NCI-H82 (cell line): ENCODE results near the gene RIPOR3.

Experiments
- DNase-seq: peaks from one replicate; lab custom pipeline; 2025; lab: John Stamatoyannopoulos, UW

Gene RIPOR3, protein sequence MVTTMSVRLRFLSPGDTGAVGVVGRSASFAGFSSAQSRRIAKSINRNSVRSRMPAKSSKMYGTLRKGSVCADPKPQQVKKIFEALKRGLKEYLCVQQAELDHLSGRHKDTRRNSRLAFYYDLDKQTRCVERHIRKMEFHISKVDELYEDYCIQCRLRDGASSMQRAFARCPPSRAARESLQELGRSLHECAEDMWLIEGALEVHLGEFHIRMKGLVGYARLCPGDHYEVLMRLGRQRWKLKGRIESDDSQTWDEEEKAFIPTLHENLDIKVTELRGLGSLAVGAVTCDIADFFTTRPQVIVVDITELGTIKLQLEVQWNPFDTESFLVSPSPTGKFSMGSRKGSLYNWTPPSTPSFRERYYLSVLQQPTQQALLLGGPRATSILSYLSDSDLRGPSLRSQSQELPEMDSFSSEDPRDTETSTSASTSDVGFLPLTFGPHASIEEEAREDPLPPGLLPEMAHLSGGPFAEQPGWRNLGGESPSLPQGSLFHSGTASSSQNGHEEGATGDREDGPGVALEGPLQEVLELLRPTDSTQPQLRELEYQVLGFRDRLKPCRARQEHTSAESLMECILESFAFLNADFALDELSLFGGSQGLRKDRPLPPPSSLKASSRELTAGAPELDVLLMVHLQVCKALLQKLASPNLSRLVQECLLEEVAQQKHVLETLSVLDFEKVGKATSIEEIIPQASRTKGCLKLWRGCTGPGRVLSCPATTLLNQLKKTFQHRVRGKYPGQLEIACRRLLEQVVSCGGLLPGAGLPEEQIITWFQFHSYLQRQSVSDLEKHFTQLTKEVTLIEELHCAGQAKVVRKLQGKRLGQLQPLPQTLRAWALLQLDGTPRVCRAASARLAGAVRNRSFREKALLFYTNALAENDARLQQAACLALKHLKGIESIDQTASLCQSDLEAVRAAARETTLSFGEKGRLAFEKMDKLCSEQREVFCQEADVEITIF

DNA sequence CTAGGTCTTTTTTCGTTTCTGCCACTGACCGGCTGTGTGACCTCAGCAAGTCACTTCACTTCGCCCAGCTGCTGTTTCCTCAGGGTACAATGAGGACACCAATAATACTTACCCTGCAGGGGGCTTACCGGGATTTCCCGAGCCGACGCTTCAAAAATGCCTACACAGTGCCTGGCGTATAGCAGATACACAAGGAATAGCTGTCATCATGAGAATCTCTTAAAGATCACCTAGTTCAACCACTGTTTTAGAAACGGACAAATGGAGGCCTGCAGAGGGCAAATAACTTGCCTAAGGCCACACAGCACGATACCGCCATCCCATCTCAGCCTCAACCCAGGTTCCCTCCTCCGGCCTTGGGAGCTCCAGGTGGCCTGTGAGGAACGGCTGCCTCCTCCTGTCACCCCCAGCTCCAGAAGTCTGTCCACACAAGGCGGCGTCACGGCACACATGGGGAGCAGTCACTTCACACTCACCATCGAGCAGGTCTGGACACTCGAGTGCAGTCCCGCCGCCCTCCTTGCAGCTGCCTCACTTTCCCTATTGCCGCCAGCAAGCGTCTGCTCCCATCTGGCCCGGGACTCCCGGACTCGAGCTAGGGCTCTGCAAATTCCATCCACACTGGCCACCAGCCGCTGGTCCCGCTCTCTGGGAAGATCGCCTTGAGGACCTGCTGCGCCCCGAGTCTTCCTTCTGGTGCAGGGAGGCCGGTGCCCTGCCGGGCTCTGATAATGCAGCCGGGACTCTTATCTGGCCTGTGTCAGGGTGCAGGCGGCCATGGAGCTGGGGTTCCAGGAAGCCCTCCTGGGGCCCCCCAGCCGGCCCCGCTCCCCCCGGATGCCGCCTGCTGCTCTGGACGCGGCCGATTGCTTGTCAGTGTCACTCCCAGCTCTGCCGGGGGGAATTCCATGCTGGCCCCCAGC lies at the start of gene RIPOR3:
RIPOR3 (minus strand) TSS at position 893 of the 923 bp plus-strand sequence; CDS start at position 479, 414 bp downstream.
- DNase-seq = peak; percentile 34

DNA sequence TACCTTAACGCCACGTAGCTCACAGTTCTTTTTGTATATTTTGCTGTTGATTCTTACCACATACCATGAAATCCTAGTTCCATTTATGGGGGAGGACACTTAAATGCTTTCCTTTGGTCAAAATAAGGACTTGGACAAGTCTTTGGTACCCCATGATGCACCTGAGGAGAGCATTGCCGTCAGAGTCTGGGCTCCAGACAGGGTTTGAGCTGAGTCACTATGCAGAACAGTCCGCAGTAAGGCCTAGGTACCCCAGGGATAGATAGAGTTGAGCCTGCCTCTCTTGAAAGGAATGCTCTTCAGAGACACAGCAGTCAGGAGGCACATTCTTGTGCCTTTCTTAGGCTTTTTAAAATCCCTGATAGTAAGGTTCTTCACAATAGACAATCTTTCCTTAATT lies 46.0 kb upstream of the RIPOR3 start:
- peak; percentile 18 for DNase-seq

DNA sequence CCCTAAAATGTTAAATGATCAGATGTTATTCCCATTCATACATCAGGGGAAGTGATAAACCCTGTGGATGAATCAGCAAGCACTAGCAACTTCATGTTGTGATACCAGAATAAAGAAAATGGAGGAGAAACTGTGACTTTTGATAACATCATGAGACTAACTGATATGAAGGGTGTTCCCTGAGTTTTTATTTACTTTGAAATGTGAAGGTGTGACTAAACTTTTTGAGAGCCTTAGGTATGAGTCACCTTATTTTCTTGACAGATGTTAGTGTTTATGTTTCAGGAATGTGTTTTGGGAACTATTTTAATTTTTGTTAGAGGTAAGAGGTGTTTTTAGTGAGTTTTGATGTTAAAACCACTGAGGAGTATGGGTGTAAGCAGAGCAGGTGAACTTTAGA lies 44.5 kb upstream of the RIPOR3 start:
- DNase-seq = no peak

DNA sequence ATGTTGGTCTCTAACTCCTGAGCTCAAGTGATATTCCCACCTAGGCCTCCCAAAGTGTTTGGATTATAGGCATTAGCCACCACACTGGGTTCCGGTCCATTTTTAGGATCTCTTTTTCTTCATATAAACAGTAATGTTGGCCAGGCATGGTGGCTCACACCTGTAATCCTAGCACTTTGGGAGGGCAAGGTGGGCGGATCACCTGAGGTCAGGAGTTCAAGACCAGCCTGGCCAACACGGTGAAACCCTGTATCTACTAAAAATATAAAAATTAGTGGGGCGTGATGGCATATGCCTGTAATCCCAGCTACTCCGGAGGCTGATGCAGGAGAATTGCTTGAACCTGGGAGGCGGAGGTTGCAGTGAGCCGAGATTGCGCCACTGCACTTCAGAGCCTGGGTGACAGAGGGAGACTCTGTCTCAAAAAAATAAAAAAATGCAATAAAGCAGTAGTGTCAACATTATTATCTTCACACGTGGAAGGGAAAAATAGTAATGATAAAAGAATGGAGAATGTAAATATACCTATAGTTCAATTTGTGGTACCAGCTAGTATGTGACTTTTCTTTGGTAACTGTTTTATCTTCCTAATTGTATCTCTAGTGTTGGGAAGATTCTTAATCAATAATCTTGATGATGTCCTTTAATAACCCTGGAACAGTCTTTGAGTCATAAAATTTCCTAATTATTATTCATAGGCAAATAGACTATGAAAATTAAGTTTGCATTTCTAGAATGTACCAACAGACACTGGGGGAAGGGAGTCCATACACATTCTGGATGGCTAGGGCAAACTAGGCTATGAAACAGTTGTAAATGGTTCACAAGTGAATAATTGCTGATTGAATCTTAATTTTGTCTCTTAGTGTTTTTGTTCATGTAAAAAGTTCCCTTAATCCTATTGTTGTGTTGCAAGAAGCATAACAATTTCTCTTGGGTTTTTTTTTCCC lies 43.7 kb upstream of the RIPOR3 start:
- DNase-seq = no peak

DNA sequence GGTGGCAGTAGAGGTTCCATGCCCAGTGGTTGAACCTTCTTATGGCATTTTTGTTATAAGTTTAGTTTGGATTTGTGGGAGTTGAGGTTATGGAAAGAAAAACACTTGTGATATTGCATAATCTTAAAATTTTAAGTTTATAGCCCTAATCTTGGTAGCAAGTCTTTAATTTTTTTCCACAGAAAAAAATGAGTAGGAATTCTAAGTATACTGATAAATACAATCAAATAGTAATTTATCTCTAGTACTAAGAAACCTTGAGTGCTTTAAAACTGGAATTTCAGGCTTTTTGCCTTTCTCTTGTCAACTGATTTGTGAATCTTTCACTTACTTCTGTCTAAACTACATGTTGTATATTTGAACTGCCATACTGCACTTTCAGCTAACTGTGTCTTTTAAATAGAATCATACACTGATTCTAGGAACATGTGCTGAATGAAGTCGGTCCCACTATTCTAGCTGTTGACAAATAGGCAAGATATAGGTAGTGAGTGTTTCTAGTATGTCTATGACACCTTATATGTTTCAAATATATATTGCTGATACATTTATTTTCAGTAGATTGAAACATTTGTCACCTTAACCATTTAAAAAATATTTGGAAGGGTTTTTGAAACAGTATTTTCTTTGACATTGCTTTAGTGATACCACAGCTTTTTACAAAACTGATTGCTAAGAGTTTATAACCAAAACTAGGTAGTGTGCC lies 42.5 kb upstream of the RIPOR3 start:
- DNase-seq = no peak

DNA sequence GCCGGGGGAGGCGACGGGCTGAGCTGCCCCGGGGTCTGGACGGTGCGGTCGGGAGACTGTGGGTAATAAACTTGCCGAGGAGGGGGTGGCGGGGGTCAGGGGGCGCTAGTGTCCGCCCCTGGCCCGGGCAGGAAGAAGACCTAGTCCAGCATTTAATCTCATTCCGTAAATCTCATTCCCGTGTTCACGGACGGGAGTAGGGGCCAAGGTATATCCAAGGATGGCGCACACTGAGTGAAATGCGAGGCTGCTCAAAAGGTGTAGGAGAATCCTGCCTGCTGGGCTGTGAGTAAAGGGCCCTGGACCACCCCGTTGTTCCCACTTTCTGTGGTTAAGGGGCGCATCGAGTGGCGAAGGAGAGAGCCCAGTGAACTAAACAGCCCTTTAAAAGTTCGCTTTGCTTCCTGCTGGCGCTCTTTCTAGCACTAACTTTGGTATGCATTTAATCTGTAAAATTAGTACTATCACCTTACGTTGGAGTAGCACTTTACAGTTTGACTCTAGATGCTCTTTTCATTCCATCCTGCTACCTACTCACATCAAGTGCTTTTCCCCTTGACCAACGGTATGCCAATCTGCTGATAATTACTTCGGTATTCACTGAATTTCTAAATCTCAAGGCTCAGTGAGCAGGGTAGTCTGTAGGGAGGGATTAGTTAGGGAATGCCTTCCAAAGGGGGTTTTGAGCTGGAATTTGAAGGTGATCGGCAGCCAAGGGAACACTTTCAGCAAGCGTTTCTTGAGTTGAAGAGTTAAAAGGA lies 40.8 kb upstream of the RIPOR3 start:
- peak; percentile 78 for DNase-seq

DNA sequence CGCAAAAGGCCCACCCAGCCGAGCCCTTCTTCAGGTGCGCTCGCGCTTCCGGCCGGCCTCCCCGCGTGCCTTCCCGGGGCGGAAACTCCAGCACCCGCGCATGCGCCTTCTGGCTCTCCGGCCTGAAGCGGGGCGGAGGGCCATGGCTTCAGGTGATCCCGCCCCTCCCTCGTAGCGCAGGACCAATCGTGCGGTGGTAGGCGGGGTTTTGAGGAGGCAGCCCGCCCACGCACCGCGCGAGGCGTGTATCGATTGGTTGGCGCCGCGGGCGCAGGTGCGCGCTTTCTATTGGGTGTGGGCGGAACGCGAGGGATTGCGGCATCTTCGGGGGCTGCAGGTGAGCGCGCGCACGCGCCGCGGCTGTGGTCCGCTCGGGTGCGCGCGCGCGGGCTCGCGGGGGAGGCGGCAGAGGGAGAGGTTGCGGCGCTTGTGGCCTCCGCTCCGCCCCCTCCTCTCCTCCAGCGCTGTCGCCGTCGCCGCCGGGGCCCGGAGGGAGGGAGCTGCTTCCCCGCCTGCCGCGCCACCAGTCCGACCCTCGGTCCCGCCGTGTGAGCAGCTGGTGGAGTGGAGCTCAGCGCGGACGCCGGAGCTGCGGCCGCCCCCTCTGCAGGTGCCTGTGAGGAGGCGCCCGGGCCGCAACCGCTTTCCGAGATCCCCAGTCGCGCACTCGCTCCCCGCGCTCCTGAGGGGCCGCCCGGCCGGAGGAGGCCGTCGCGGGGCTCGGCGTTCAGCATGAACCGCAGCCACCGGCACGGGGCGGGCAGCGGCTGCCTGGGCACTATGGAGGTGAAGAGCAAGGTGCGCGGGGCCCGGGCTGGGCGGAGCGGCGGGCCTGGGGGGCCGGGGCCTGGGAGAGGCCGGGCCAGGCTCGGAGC lies 40.0 kb upstream of the RIPOR3 start, which contains the start of gene PARD6B:
PARD6B (plus strand) TSS at position 526 of the 875 bp plus-strand sequence; CDS start at position 733, 207 bp downstream.
- DNase-seq = peak; percentile 100

DNA sequence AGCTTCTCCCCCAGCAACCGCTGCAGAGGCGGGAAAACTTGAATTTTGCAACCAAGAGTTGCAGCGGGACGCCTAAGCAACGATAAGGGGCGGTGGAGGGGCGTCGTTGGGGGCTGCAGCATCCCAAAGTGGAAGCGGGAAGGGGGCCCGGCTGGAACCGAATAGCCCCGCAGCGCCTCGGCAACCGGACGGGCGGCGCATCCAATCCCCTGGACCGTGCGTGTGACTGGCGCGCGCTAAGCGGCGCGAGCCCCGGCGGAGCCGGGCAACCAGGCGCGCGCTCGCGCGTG lies 39.4 kb upstream of the RIPOR3 start:
- no peak for DNase-seq

DNA sequence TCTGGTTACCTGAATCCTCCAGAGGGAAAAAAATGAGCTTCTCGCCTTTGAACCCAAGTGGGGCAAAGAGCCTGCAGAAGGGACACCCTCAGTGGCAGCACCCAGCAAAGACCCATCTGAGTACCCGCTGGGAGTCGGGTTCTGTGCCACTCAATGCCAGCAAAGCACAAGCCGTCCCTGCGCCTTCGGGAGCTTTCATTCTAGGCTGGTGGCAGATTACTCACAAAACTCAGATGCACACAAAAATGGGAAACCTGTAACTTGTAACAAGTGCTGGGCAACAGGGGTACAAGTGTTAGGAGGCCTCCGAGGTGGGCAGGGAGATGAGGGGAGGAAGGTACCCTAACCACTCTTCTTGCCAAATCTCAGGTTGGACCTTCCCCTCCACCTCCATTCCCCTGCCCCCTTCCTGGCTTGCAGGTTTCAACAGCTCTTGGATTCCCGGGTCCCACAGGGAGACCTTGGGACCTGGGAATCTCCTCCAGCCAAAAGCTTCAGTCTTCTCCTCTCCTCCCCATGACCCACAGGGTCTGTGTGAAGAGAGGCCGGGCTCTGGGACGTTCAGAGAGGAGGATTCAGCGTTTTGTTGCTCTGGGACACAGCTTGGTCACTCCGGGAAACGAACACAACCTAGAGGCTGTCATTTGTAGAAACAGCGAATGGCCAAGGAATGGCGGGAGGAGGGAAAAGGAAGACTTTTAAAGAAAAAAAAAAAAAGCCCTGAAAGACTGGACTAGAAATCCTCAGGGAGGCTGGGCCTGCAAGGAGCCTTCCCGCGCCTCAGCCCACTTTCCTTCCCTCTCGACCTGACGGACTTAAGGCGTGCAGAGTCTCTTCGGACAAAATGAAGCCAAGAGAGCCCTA lies 38.8 kb upstream of the RIPOR3 start:
- DNase-seq = peak; percentile 57

DNA sequence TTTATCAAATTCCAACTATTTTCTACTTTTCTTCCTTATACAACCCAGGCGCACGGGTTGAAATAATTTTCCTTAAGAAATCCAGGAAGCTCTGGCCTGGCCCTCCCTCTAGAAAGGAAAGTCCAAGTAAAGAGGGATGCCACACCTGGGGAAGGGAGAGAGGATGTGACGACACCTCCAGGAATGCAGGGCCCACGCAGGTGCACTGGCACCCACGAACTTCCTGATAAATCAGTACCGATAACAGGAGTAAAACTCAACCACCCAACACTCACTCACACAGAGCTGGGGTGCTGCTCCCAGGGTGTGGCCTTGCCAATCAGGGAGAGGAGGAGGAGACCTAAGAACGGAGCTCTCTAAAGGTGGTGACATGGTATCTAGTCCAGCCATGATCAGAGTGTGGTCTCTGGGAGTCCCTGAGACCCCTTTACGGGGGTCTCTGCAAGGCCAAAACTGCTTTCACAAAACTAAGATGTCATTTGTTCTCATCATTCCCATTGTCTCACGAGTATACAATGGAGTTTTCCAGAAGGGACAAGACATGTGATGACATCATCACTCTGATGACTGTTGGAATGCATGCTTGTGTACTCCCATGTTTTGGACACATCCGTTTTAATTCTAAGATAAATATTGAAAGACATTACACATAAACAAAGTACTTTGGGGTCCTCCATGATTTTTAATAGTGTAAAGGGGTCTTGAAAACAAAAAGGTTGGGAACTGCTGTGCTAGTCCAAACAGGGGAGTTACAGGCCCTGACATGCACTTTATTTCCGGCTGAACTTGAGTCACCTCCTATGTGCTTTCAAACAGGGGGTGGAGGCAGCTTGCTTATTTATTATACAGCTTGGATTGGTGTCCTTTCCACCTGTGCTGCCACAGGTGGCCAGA lies 37.9 kb upstream of the RIPOR3 start:
- DNase-seq = no peak

DNA sequence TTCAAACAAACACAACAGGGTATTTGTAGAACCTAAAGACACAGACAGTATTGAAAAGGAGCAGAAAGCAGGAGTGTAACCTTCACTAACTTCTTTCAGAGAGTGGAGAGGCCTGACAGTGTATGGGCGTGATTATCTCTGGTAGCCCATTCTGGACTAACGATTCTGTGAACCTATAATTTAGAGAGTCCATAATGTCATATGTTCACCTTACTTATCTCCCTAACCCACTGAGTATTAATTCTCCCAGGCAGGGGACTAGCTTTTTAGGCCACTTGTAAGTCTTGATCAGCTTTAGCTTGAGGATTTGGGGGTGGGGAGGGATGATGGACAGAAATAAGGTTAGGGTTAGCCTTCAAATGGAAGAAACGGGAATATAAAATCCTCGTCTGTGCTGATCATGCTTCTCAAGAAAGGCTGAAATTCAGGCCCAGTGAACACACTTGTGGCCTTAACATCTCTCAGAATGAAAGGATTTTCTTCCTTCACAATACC lies 37.2 kb upstream of the RIPOR3 start:
- peak; percentile 90 for DNase-seq

DNA sequence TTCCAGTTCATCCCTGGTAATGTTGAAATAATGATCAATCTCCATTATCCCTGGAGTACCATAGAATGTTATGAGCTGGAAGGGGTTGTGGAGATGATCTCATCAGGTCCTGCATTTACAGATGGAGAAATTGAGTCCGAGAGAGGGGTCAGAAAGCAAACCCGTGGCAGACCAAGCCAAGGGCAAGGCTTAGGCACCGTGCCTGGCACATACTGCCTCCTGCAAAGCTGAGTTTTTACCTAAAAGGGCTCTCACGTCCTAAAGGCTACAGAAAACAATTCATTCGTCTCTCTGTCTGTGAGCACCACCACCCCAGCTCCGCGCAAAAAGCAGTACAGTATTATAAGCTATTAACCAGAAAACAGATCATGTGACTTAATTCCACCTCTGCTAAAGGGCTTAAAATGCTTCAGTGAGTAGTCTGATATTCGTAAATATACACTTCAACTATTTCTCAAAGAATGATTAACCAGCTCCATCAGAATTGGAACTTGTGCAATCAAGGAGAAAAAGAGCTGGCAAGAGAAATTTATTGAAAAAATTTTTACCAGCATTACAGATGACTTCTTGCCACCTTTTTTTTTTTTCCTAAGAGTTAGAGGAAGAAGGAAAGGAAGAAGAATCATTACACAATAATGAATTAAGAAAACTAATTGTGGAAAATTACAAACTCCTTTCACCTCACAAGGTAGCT lies 36.6 kb upstream of the RIPOR3 start:
- DNase-seq = peak; percentile 57

DNA sequence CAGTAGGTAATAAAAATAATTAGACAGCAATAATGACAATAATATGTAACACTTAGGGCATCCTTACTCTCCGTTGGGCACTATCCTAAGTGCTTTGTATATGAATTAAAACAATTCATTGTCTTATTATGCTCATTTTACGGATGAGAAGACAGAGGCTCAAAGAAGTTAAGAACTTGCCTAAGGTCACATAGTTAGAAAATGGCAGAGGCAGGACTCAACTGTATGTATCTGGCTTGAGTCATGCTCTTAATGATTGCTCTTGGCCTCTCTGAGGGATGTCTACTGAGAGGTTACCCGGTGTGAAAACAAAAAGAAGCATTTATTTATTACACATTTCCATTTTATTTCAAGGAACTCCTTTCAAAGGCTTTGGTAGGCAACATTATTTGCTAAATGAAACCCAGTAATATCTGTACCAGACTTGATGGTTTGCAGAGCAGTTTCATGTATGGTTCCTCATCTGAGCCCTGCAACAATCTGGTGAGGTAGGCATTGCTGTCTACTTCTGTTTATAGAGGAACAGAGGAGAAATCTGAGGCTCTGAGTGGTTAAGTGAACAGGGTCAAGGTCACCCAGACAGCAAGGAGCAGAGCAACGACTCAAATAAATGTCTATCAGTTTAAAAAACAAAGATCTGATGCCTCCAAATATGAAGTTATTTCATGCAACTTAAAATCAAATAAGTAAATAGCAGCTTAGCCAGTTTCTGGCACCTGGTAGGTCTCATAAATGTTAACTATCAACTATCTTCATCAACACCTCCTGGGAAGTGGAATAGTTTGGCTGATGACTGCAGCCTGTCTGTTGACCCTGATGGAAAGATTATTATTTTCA lies 35.8 kb upstream of the RIPOR3 start:
- DNase-seq = no peak

DNA sequence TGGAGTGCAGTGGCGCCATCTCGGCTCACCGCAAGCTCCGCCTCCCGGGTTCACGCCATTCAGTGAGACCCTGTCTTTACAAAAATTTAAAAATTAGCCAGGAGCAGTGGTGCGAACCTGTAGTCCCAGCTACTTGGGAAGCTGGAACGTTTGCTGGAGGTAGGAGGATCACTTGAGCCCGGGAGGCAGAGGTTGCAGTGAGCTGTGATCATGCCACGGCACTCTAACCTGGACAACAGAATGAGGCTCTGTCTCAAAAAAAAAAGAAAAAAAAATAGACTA lies 34.3 kb upstream of the RIPOR3 start:
- no peak for DNase-seq
